HCT116 (cell line): ENCODE results near the gene HSPG2. TPM values are rescaled to one million over a fixed set of nuclear protein-coding genes. Genes with fewer than 3 reads are reported as not detected.

Experiments
- ATAC-seq: fragments of 200-7000 bp; cut with Tn5 transposase; 2 replicates; pipeline ENCODE4 v1.9.1; 2020; ENCODE audit warnings: mild to moderate bottlenecking, moderate library complexity
- BruUV-seq: library from RNA; stranded (reverse); fragments of 400-500 nt; replicated peaks from 2 replicates; lab custom pipeline; 2021; lab: Mats Ljungman, UMichigan
- CTCF ChIA-PET: fragments of 300-600 bp; sonication (Branson Sonifier 250); formaldehyde crosslinking; loops from one replicate; lab custom pipeline; 2021; ENCODE audit warnings: antibody characterized with exemption; lab: Charles Lee
- POLR2A ChIA-PET: fragments of 300-600, 350-600 bp; sonication (Branson Sonifier 250); formaldehyde crosslinking; loops from one replicate; lab custom pipeline; 2021; ENCODE audit warnings: antibody characterized with exemption; lab: Charles Lee
- RAD21 ChIA-PET, 2 experiments: fragments of 300-600 bp; sonication (Branson Sonifier 250); formaldehyde crosslinking; loops; one replicate each; lab custom pipeline; 2023; ENCODE audit warnings: low total read pairs in 2 of 2; ENCODE audit not compliant: uncharacterized antibody in 2 of 2, unreplicated experiment in 2 of 2, low non-redundant PET in 1 of 2; lab: Charles Lee
- DNase-seq: peaks from one replicate; pipeline ENCODE4 v3.0.0-alpha.2; 2010; ENCODE audit warnings: low read depth, low spot score
- H2AFZ ChIP-seq: fragments of 200-600 bp; shearing (Covaris generic), sonication (generic); 2 replicates; pipeline ENCODE4 v1.6.1; 2017; ENCODE audit warnings: low read depth, mixed run types, mixed read lengths, antibody characterized with exemption, low read length; ENCODE audit not compliant: poor library complexity, severe bottlenecking
- H3K27ac ChIP-seq: 2 replicates; pipeline ENCODE4 v1.5.1; 2012; ENCODE audit warnings: low read depth, low read length
- H3K27me3 ChIP-seq: fragments of 200-600 bp; sonication (generic); 2 replicates; pipeline ENCODE4 v1.6.1; 2016; ENCODE audit warnings: mixed run types, low read length, mixed read lengths; ENCODE audit not compliant: insufficient read depth
- H3K36me3 ChIP-seq, 2 experiments: fragments of 200-500 bp in 1 of 2; fragments of 200-600 bp in 1 of 2; sonication (Bioruptor generic) in 1 of 2; sonication (generic) in 1 of 2; 2 replicates each; pipeline versions ENCODE4 v1.5.1 to v1.6.1; 2014 to 2016; ENCODE audit warnings: low read length in 2 of 2, inconsistent platforms in 1 of 2, mixed read lengths in 1 of 2, mixed run types in 1 of 2; ENCODE audit not compliant: insufficient read depth in 2 of 2, control insufficient read depth in 1 of 2
- H3K4me1 ChIP-seq, 2 experiments: fragments of 200-600 bp in 1 of 2; sonication (generic) in 1 of 2; 2 replicates each; pipeline versions ENCODE4 v1.5.1 to v1.6.1; 2012 to 2017; ENCODE audit warnings: low read length in 2 of 2, inconsistent platforms in 1 of 2, mild to moderate bottlenecking in 1 of 2, mixed read lengths in 1 of 2, mixed run types in 1 of 2, moderate library complexity in 1 of 2; ENCODE audit not compliant: insufficient read depth in 2 of 2, control insufficient read depth in 1 of 2
- H3K4me2 ChIP-seq: fragments of 200-600 bp; sonication (generic); 2 replicates; pipeline ENCODE4 v1.6.1; 2017; ENCODE audit warnings: mixed run types, low read length, mixed read lengths
- H3K4me3 ChIP-seq, 2 experiments: fragments of 200-600 bp in 1 of 2; sonication (generic) in 1 of 2; replicated peaks in 1 of 2; 2 replicates each; pipeline ENCODE4 v1.5.1; 2011 to 2016; ENCODE audit warnings: low read length in 2 of 2, control low read depth in 1 of 2, low read depth in 1 of 2, mild to moderate bottlenecking in 1 of 2, mixed read lengths in 1 of 2, mixed run types in 1 of 2
- H3K79me2 ChIP-seq: fragments of 200-600 bp; sonication (generic); 2 replicates; pipeline ENCODE4 v1.6.1; 2017; ENCODE audit warnings: mild to moderate bottlenecking, mixed run types, low read length, moderate library complexity, mixed read lengths; ENCODE audit not compliant: insufficient read depth
- H3K9ac ChIP-seq: fragments of 200-600 bp; sonication (generic); 2 replicates; pipeline ENCODE4 v1.6.1; 2016; ENCODE audit warnings: low read length, mixed read lengths
- H3K9me2 ChIP-seq: fragments of 200-600 bp; sonication (generic), shearing (Covaris generic); 2 replicates; pipeline ENCODE4 v1.6.1; 2017; ENCODE audit warnings: mixed run types, mild to moderate bottlenecking, moderate library complexity; ENCODE audit not compliant: insufficient read depth
- H3K9me3 ChIP-seq, 2 experiments: fragments of 200-500 bp in 1 of 2; fragments of 200-600 bp in 1 of 2; sonication (Bioruptor generic) in 1 of 2; sonication (generic) in 1 of 2; 2 replicates each; pipeline ENCODE4 v1.6.1; 2014 to 2017; ENCODE audit warnings: low read length in 2 of 2, mixed read lengths in 2 of 2, inconsistent platforms in 1 of 2, low read depth in 1 of 2, mild to moderate bottlenecking in 1 of 2, mixed run types in 1 of 2, moderate library complexity in 1 of 2; ENCODE audit not compliant: control insufficient read depth in 1 of 2, insufficient read depth in 1 of 2
- H4K20me1 ChIP-seq: fragments of 200-600 bp; sonication (generic), shearing (Covaris generic); 2 replicates; pipeline ENCODE4 v1.6.1; 2017; ENCODE audit warnings: mixed run types, mild to moderate bottlenecking, moderate library complexity; ENCODE audit not compliant: insufficient read depth
- ATF3 ChIP-seq: IDR thresholded peaks from 2 replicates; pipeline ENCODE4 v1.6.1; 2012
- CEBPB ChIP-seq: IDR thresholded peaks from 2 replicates; pipeline ENCODE4 v1.6.1; 2012; ENCODE audit warnings: low read depth
- EZH2phosphoT487 ChIP-seq: fragments of 200-600 bp; IDR thresholded peaks from 2 replicates; pipeline ENCODE4 v1.6.1; 2018; ENCODE audit warnings: antibody characterized with exemption, borderline replicate concordance
- FOSL1 ChIP-seq: IDR thresholded peaks from 2 replicates; pipeline ENCODE4 v1.6.1; 2012; ENCODE audit warnings: low read depth
- JUND ChIP-seq: IDR thresholded peaks from 2 replicates; pipeline ENCODE4 v1.6.1; 2012
- POLR2AphosphoS5 ChIP-seq: IDR thresholded peaks from 2 replicates; pipeline ENCODE4 v1.6.1; 2011; ENCODE audit warnings: mild to moderate bottlenecking, low read depth, low read length, moderate library complexity
- SIN3A ChIP-seq: IDR thresholded peaks from 2 replicates; pipeline ENCODE4 v1.6.1; 2012; ENCODE audit warnings: low read depth
- SRF ChIP-seq: IDR thresholded peaks from 2 replicates; pipeline ENCODE4 v1.6.1; 2012; ENCODE audit warnings: low read depth
- ZBTB33 ChIP-seq: IDR thresholded peaks from 2 replicates; pipeline ENCODE4 v1.6.1; 2011; ENCODE audit warnings: mild to moderate bottlenecking, low read length, moderate library complexity; ENCODE audit not compliant: insufficient replicate concordance; ENCODE audit errors: extremely low read depth
- ZFX ChIP-seq: fragments of 450-650 bp; IDR thresholded peaks from 2 replicates; pipeline ENCODE4 v1.6.1; 2017
- ZNF274 ChIP-seq: fragments of 200-500 bp; sonication (Bioruptor generic); IDR thresholded peaks from 2 replicates; pipeline ENCODE4 v1.6.1; 2014; ENCODE audit warnings: mild to moderate bottlenecking, low read depth, low read length, inconsistent platforms
- intact Hi-C: fragments of 100-400 bp; cut with micrococcal nuclease; formaldehyde crosslinking; loops from 2 replicates; pipeline ENCODE4 v1.10.0; 2022
- total RNA-seq: library from RNA; stranded (reverse); gene quantifications from one replicate; pipeline ENCODE4 v1.2.1, GENCODE V29; 2021; ENCODE audit not compliant: unreplicated experiment
- TF ChIP-seq, protein P1 (sequence below): IDR thresholded peaks from 2 replicates; pipeline ENCODE4 v1.6.1; 2012; ENCODE audit warnings: low read depth

The HSPG2 gene
- total RNA-seq, 1 experiment from 2014 or later, result 55.7 TPM

DNA sequence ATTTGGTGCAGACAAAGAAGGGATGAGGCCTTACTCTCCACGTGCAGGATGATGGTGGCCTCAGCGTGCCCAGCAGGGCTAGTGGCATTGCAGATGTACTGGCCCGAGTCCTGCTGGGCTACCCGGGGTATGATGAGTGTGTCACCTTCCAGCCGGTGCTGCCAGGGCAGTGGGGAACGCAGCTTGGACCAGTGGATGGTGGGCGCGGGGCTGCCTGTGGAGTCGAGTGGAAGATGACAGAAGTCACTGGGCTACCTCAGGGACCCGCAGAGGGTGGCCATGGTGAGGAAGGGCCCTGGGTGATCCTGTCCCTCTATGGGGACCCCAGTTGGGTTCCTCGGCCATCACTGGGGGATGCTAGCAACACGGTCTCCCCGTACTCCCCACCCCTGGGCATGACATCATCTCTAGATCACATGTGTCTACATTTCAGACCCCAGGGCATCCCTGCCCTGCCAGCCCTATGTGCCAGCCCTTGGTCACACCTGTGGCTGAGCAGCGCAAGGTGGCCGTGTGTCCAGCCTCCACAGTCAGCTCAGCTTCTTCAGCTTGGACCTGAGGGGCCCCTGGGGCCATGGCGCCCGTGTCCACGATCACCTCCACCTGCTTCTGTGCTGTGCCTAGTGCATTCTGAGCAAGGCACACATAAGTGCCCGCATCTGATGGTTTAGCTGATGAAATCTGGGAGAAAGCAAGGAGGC lies 97.6 kb downstream of the HSPG2 start:
- POLR2A ChIA-PET, result no interaction called here
- RAD21 ChIA-PET, result no interaction called here

More for the DNA sequence above, 97.6 kb downstream of the HSPG2 start:
- Histone ChIP-seq H3K79me2 (no peaks in the 10 kb centered on the region), H4K20me1 (no peaks in the 10 kb centered on the region), H3K4me3 (no peak overlapping the region), H3K27ac (no peak overlapping the region), H3K4me1 (no peaks in the 10 kb centered on the region), H3K27me3 (no peaks in the 10 kb centered on the region), H3K4me2 (no peak overlapping the region), H3K9me2 (no peaks in the 10 kb centered on the region), H3K36me3 (peaks cover 3% of the 10 kb centered on the region in 2 experiments; a peak in 3 of 4 replicates), H3K9me3 (peaks cover 0 to 3% of the 10 kb centered on the region in 2 experiments; a peak in 1 of 4 replicates), H3K9ac (no peak overlapping the region), H2AFZ (no peak overlapping the region)
- DNase-seq (no peak), ATAC-seq (no peak)
- CTCF ChIA-PET, result interaction anchor here (0.7 kb wide), 1 partner anchor 607 kb away, joined by 3 read pairs; no protein-coding TSS in a partner anchor
- no peak for TF ChIP-seq ATF3
- TF ChIP-seq EZH2phosphoT487, result no peak
- TF ChIP-seq SIN3A, result no peak
- TF ChIP-seq ZNF274, result no peak
- no peak for TF ChIP-seq ZBTB33
- no peak for TF ChIP-seq ZFX
- TF ChIP-seq CEBPB, result no peak
- no peak for TF ChIP-seq JUND
- TF ChIP-seq, protein P1, sequence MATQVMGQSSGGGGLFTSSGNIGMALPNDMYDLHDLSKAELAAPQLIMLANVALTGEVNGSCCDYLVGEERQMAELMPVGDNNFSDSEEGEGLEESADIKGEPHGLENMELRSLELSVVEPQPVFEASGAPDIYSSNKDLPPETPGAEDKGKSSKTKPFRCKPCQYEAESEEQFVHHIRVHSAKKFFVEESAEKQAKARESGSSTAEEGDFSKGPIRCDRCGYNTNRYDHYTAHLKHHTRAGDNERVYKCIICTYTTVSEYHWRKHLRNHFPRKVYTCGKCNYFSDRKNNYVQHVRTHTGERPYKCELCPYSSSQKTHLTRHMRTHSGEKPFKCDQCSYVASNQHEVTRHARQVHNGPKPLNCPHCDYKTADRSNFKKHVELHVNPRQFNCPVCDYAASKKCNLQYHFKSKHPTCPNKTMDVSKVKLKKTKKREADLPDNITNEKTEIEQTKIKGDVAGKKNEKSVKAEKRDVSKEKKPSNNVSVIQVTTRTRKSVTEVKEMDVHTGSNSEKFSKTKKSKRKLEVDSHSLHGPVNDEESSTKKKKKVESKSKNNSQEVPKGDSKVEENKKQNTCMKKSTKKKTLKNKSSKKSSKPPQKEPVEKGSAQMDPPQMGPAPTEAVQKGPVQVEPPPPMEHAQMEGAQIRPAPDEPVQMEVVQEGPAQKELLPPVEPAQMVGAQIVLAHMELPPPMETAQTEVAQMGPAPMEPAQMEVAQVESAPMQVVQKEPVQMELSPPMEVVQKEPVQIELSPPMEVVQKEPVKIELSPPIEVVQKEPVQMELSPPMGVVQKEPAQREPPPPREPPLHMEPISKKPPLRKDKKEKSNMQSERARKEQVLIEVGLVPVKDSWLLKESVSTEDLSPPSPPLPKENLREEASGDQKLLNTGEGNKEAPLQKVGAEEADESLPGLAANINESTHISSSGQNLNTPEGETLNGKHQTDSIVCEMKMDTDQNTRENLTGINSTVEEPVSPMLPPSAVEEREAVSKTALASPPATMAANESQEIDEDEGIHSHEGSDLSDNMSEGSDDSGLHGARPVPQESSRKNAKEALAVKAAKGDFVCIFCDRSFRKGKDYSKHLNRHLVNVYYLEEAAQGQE, result no peak
- TF ChIP-seq FOSL1, result no peak
- no peak for TF ChIP-seq SRF
- TF ChIP-seq POLR2AphosphoS5, result no peak
- BruUV-seq, result no TSS peak
- intact Hi-C loops, result no loop called here
